ENCODE data around the gene GFAP. TPM values are rescaled to one million over a fixed set of nuclear protein-coding genes. Genes with fewer than 3 reads are reported as not detected.
A peak's percentile ranks its signal among the peaks of the same experiment; 100 is the strongest.

Gene GFAP
- total RNA-seq, 1 experiment from 2014 or later: 1.2 TPM

DNA sequence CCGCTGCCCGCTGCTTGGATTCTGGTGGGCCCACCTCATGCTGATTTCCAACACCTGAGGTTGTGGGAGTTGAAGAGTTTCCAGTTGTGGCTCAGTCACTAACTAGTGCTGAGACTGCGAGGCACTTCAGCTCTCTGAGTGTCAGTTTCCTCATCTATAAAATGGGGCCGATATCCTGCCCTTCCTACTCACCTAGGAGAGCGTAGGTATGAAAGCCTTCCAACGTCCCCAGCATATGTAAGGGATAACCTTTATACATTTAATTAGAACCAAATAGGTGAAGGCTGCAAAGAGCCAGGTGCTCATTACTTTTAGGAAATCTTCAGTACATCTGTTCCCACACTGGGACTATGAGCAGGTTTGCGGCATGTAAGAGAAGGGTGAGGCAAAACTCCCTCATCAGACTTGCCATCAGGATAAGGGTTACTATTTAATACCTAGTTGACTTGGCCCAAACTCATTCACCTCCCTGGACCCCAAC is 33.1 kb upstream of the GFAP start:
- Histone ChIP-seq H3K14ac (ENCODE audit: insufficient read depth, low read length) (no peak overlapping the region), H3K4ac (ENCODE audit: low read depth, low read length) (no peak overlapping the region), H2BK15ac (ENCODE audit: low read depth, low read length) (no peak overlapping the region), H4K91ac (ENCODE audit: insufficient read length, low read depth, low read length) (no peak overlapping the region), H2BK20ac (ENCODE audit: low read depth, low read length, poor library complexity, severe bottlenecking) (no peak overlapping the region), H3K56ac (ENCODE audit: insufficient read length, low read depth, low read length) (no peak overlapping the region), H2BK5ac (ENCODE audit: insufficient read length, low read length) (no peak overlapping the region), H4K20me1 (ENCODE audit: control insufficient read depth, insufficient read depth, insufficient read length) (no peaks in the 10 kb centered on the region), H3K27ac (ENCODE audit: insufficient read length, low read depth, low read length) (no peak overlapping the region), H2BK12ac (ENCODE audit: insufficient read length, low read depth, low read length) (no peak overlapping the region), H3K4me2 (ENCODE audit: insufficient read depth, insufficient read length, low read length) (peak overlapping the region; percentile 75), H2AFZ (ENCODE audit: low read length) (no peak overlapping the region), H3K9me3 (ENCODE audit: control insufficient read depth, low read depth, low read length) (no peaks in the 10 kb centered on the region), H3K23me2 (ENCODE audit: insufficient read length, low read depth, low read length, poor library complexity, severe bottlenecking) (peaks cover 5% of the 10 kb centered on the region), H3K27me3 (ENCODE audit: insufficient read depth, low read length) (no peaks in the 10 kb centered on the region), H2AK5ac (ENCODE audit: insufficient read length, low read length) (no peak overlapping the region), H3K9ac (ENCODE audit: extremely low read depth, insufficient read length, low read length) (no peak overlapping the region), H2BK120ac (ENCODE audit: low read depth, low read length, poor library complexity, severe bottlenecking) (no peak overlapping the region), H3K79me1 (ENCODE audit: insufficient read depth, low read depth, low read length, poor library complexity, severe bottlenecking) (no peaks in the 10 kb centered on the region), H3K18ac (ENCODE audit: insufficient read length, low read depth, low read length) (no peak overlapping the region), H4K8ac (replicated peaks; ENCODE audit: insufficient read length, low read depth, low read length) (no peak overlapping the region), H4K5ac (ENCODE audit: insufficient read length, low read depth, low read length) (no peak overlapping the region), H3T11ph (ENCODE audit: low read length) (no peak overlapping the region), H3K23ac (ENCODE audit: insufficient read length, low read depth, low read length) (no peak overlapping the region), H3K4me1 (ENCODE audit: insufficient read depth, low read length) (no peaks in the 10 kb centered on the region), H3K79me2 (ENCODE audit: insufficient read depth, low read length) (peaks cover 8% of the 10 kb centered on the region; the same call in 1 of the 2 replicates)
- Mint-ChIP-seq H3K27ac (peak overlapping the region in 1 of 3 experiments; percentile 48; a peak in 1 of 7 replicates), H3K36me3 (ENCODE audit: insufficient read depth in 1 of 3, low read depth in 3 of 3) (peaks cover 10 to 24% (median 17%) of the 10 kb centered on the region in 3 experiments), H3K27me3 (ENCODE audit: low read depth) (peaks cover 1% of the 10 kb centered on the region; the same call in 1 of the 2 replicates), H3K9me3 (peaks cover 0 to 5% of the 10 kb centered on the region in 2 experiments; a peak in 1 of 5 replicates), H3K4me1 (peaks cover 14 to 19% of the 10 kb centered on the region in 2 experiments), H3K4me3 (peak overlapping the region; percentile 93 to 97)
- no CpG with 5 or more reads among the region's 7 CpGs for WGBS (ENCODE audit: extremely low coverage, insufficient read length, low lambda C conversion rate)
- DNase-seq: no peak
- no peak for TF ChIP-seq CTCF (conservative IDR thresholded peaks at IDR 0.05)
